Measurements from ENCODE around the gene CHMP5.

The CHMP5 gene

GRCh38 chr9:33306037-33306436 lies 41.2 kb downstream of the CHMP5 start:
- Histone ChIP-seq H3K4ac (ENCODE audit: low read length) (no peak overlapping the region), H3K4me2 (ENCODE audit: insufficient read depth, low read length, poor library complexity, severe bottlenecking) (no peak overlapping the region)
- WGBS, 2 donors (ENCODE audit: extremely low coverage in 2 of 2, insufficient read length in 2 of 2, insufficient replicate concordance in 1 of 2), result no CpG with 5 or more reads among the region's 3 CpGs

DNA sequence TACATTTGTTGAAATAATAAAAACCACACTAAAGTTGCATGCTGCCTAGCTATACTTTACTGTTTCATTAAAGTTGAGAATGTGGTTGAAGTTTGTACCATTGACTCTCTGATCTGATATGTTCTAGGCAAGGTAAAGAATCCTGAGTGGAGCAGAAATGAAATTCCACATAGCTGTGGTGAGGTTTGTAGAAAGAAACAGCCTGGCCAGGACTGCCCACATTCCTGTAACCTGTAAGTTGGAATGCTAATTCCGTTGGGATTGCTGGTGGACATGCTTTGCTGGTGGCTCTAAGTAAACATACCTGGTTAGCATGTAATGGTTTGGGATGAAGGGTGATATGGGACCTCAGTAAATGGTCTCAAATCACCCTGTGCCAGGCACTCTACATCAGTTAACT lies 42.2 kb downstream of the CHMP5 start:
- H3K36me3 ChIP-seq (replicated peaks in 1 of 2; ENCODE audit: control insufficient read depth in 2 of 2, insufficient read depth in 2 of 2, low read length in 2 of 2), result peaks cover 29 to 98% of the 10 kb centered on the region in 2 donors
- WGBS, 2 donors (ENCODE audit: extremely low coverage in 2 of 2, insufficient read length in 2 of 2, insufficient replicate concordance in 1 of 2), result no CpG with 5 or more reads among the region's 1 CpG
- no peak overlapping the region for H3K23ac ChIP-seq (ENCODE audit: low read depth, low read length, poor library complexity)
- no peaks in the 10 kb centered on the region for H3K9me3 ChIP-seq (replicated peaks in 1 of 2; ENCODE audit: control insufficient read depth in 2 of 2, insufficient read depth in 1 of 2, low read depth in 1 of 2, low read length in 2 of 2)
- H2AFZ ChIP-seq (ENCODE audit: low read length), result no peak overlapping the region
- no peak overlapping the region for H2BK120ac ChIP-seq (ENCODE audit: low read depth, low read length)
- H3K14ac ChIP-seq (ENCODE audit: low read length), result no peak overlapping the region
- no peak overlapping the region for H2BK15ac ChIP-seq (ENCODE audit: low read length)
- H3K4ac ChIP-seq (ENCODE audit: low read length), result no peak overlapping the region
- H3K79me1 ChIP-seq (ENCODE audit: low read depth, low read length), result peaks cover 2% of the 10 kb centered on the region
- no peak overlapping the region for H4K8ac ChIP-seq (ENCODE audit: low read depth, low read length)
- H3K4me2 ChIP-seq (ENCODE audit: insufficient read depth, low read length, poor library complexity, severe bottlenecking), result no peak overlapping the region
- H3K27ac ChIP-seq (replicated peaks; ENCODE audit: low read length), result no peak overlapping the region
- no peak overlapping the region for H4K91ac ChIP-seq (ENCODE audit: low read depth, low read length, poor library complexity)
- no peak overlapping the region for H3K18ac ChIP-seq (ENCODE audit: low read length)
- H2AK5ac ChIP-seq (ENCODE audit: low read depth, low read length), result no peak overlapping the region
- H3K4me3 ChIP-seq (ENCODE audit: low read length in 2 of 2), result no peak overlapping the region
- no peak overlapping the region for H3K9ac ChIP-seq (ENCODE audit: low read depth, low read length, poor library complexity)
- no peak overlapping the region for H2BK12ac ChIP-seq (ENCODE audit: low read length)
- no peak for DNase-seq (ENCODE audit: low spot score)
- H3K27me3 ChIP-seq (ENCODE audit: control insufficient read depth in 3 of 3, insufficient read depth in 3 of 3, low read depth in 1 of 3, low read length in 3 of 3), result no peaks in the 10 kb centered on the region
- H2BK5ac ChIP-seq (ENCODE audit: low read length), result no peak overlapping the region
- no peaks in the 10 kb centered on the region for H3K4me1 ChIP-seq (ENCODE audit: control insufficient read depth in 2 of 2, insufficient read depth in 1 of 2, low read depth in 1 of 2, low read length in 2 of 2)

More at GRCh38 chr9:33306037-33306436, 41.2 kb downstream of the CHMP5 start:
- Histone ChIP-seq H3K18ac (ENCODE audit: low read length) (no peak overlapping the region), H2BK5ac (ENCODE audit: low read length) (no peak overlapping the region), H2AFZ (ENCODE audit: low read length) (no peak overlapping the region), H2BK120ac (ENCODE audit: low read depth, low read length) (no peak overlapping the region), H3K27ac (replicated peaks; ENCODE audit: low read length) (no peak overlapping the region), H3K4me3 (ENCODE audit: low read length in 2 of 2) (no peak overlapping the region), H4K91ac (ENCODE audit: low read depth, low read length, poor library complexity) (no peak overlapping the region), H3K9ac (ENCODE audit: low read depth, low read length, poor library complexity) (no peak overlapping the region), H4K8ac (ENCODE audit: low read depth, low read length) (no peak overlapping the region), H2BK15ac (ENCODE audit: low read length) (no peak overlapping the region), H2BK12ac (ENCODE audit: low read length) (no peak overlapping the region), H3K23ac (ENCODE audit: low read depth, low read length, poor library complexity) (no peak overlapping the region), H3K27me3 (ENCODE audit: control insufficient read depth in 3 of 3, insufficient read depth in 3 of 3, low read depth in 1 of 3, low read length in 3 of 3) (no peaks in the 10 kb centered on the region), H3K9me3 (replicated peaks in 1 of 2; ENCODE audit: control insufficient read depth in 2 of 2, insufficient read depth in 1 of 2, low read depth in 1 of 2, low read length in 2 of 2) (no peaks in the 10 kb centered on the region), H3K79me1 (ENCODE audit: low read depth, low read length) (peaks cover 2% of the 10 kb centered on the region), H2AK5ac (ENCODE audit: low read depth, low read length) (no peak overlapping the region), H3K36me3 (replicated peaks in 1 of 2; ENCODE audit: control insufficient read depth in 2 of 2, insufficient read depth in 2 of 2, low read length in 2 of 2) (peaks cover 28 to 98% of the 10 kb centered on the region in 2 donors), H3K14ac (ENCODE audit: low read length) (no peak overlapping the region), H3K4me1 (ENCODE audit: control insufficient read depth in 2 of 2, insufficient read depth in 1 of 2, low read depth in 1 of 2, low read length in 2 of 2) (no peaks in the 10 kb centered on the region)
- no peak for DNase-seq (ENCODE audit: low spot score)

DNA sequence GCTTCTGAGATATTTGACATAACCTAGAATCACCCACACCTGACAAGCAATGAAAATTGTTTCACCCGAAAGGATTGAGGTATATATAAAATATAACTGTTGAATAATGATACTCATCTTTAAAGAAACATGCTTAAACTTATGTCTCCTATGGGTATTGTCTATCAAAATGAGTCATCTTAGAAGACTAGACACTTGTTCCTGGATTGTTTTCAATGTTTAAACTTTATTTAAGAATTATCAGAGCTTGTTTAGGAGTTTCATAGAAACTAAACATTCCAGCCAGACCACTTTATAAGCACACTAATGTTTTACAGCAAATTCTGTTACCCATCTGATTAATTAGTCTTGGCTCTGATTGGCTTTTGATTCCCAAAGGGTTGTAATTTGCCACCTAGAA lies 45.1 kb downstream of the CHMP5 start:
- H2BK12ac ChIP-seq (ENCODE audit: low read length), result no peak overlapping the region
- no peaks in the 10 kb centered on the region for H3K4me1 ChIP-seq (ENCODE audit: control insufficient read depth in 2 of 2, insufficient read depth in 1 of 2, low read depth in 1 of 2, low read length in 2 of 2)
- H2BK15ac ChIP-seq (ENCODE audit: low read length), result no peak overlapping the region
- H2AFZ ChIP-seq (ENCODE audit: low read length), result no peak overlapping the region
- no peak overlapping the region for H2BK5ac ChIP-seq (ENCODE audit: low read length)
- no CpG with 5 or more reads among the region's 1 CpG for WGBS, 2 donors (ENCODE audit: extremely low coverage in 2 of 2, insufficient read length in 2 of 2, insufficient replicate concordance in 1 of 2)
- no peak overlapping the region for H3K9ac ChIP-seq (ENCODE audit: low read depth, low read length, poor library complexity)
- peaks cover 0 to 2% of the 10 kb centered on the region in 2 donors for H3K9me3 ChIP-seq (replicated peaks in 1 of 2; ENCODE audit: control insufficient read depth in 2 of 2, insufficient read depth in 1 of 2, low read depth in 1 of 2, low read length in 2 of 2)
- peaks cover 2% of the 10 kb centered on the region for H3K79me1 ChIP-seq (ENCODE audit: low read depth, low read length)
- DNase-seq (ENCODE audit: low spot score), result no peak
- H3K27ac ChIP-seq (replicated peaks; ENCODE audit: low read length), result no peak overlapping the region
- no peak overlapping the region for H3K4me3 ChIP-seq (ENCODE audit: low read length in 2 of 2)
- H4K8ac ChIP-seq (ENCODE audit: low read depth, low read length), result no peak overlapping the region
- no peak overlapping the region for H2AK5ac ChIP-seq (ENCODE audit: low read depth, low read length)
- peaks cover 30 to 98% of the 10 kb centered on the region in 2 donors for H3K36me3 ChIP-seq (replicated peaks in 1 of 2; ENCODE audit: control insufficient read depth in 2 of 2, insufficient read depth in 2 of 2, low read length in 2 of 2)
- no peaks in the 10 kb centered on the region for H3K27me3 ChIP-seq (ENCODE audit: control insufficient read depth in 3 of 3, insufficient read depth in 3 of 3, low read depth in 1 of 3, low read length in 3 of 3)
- H3K14ac ChIP-seq (ENCODE audit: low read length), result no peak overlapping the region
- no peak overlapping the region for H3K4ac ChIP-seq (ENCODE audit: low read length)
- no peak overlapping the region for H3K23ac ChIP-seq (ENCODE audit: low read depth, low read length, poor library complexity)
- H3K18ac ChIP-seq (ENCODE audit: low read length), result no peak overlapping the region
- H4K91ac ChIP-seq (ENCODE audit: low read depth, low read length, poor library complexity), result no peak overlapping the region
- no peak overlapping the region for H2BK120ac ChIP-seq (ENCODE audit: low read depth, low read length)
- H3K4me2 ChIP-seq (ENCODE audit: insufficient read depth, low read length, poor library complexity, severe bottlenecking), result no peak overlapping the region

DNA sequence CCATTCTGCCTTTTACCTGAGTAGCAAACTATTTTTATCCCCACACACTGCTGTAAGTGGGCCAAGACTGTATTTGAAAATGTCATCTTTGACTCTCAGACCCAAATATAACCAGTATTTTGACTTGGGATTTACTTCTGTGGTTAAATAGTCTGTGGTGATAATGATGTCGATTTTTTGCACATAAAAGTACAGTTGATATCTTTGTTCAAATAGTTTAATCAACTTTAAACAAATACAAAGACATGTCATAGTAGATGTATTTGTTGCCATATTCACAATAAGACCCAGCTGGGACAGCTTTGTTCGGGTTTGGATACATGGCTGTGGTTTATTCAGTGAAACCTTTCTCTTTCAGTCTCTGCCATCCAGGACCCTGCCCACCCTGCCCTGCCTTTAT lies 45.9 kb downstream of the CHMP5 start:
- no peak overlapping the region for H4K91ac ChIP-seq (ENCODE audit: low read depth, low read length, poor library complexity)
- H3K4me1 ChIP-seq (ENCODE audit: control insufficient read depth in 2 of 2, insufficient read depth in 1 of 2, low read depth in 1 of 2, low read length in 2 of 2), result no peaks in the 10 kb centered on the region
- H3K4me2 ChIP-seq (ENCODE audit: insufficient read depth, low read length, poor library complexity, severe bottlenecking), result no peak overlapping the region
- H3K79me1 ChIP-seq (ENCODE audit: low read depth, low read length), result peaks cover 2% of the 10 kb centered on the region
- H3K23ac ChIP-seq (ENCODE audit: low read depth, low read length, poor library complexity), result no peak overlapping the region
- no peak overlapping the region for H3K4ac ChIP-seq (ENCODE audit: low read length)
- no peak overlapping the region for H2BK5ac ChIP-seq (ENCODE audit: low read length)
- H3K9me3 ChIP-seq (replicated peaks in 1 of 2; ENCODE audit: control insufficient read depth in 2 of 2, insufficient read depth in 1 of 2, low read depth in 1 of 2, low read length in 2 of 2), result peaks cover 0 to 2% of the 10 kb centered on the region in 2 donors
- no peak overlapping the region for H2BK15ac ChIP-seq (ENCODE audit: low read length)
- no peak overlapping the region for H2AFZ ChIP-seq (ENCODE audit: low read length)
- no peak overlapping the region for H3K18ac ChIP-seq (ENCODE audit: low read length)
- H3K9ac ChIP-seq (ENCODE audit: low read depth, low read length, poor library complexity), result no peak overlapping the region
- no peak overlapping the region for H2AK5ac ChIP-seq (ENCODE audit: low read depth, low read length)
- no peak overlapping the region for H2BK120ac ChIP-seq (ENCODE audit: low read depth, low read length)
- no peak overlapping the region for H3K14ac ChIP-seq (ENCODE audit: low read length)
- no peak overlapping the region for H2BK12ac ChIP-seq (ENCODE audit: low read length)
- no peak overlapping the region for H3K4me3 ChIP-seq (ENCODE audit: low read length in 2 of 2)
- no CpG with 5 or more reads among the region's 2 CpGs for WGBS, 2 donors (ENCODE audit: extremely low coverage in 2 of 2, insufficient read length in 2 of 2, insufficient replicate concordance in 1 of 2)
- H4K8ac ChIP-seq (ENCODE audit: low read depth, low read length), result no peak overlapping the region
- H3K36me3 ChIP-seq (replicated peaks in 1 of 2; ENCODE audit: control insufficient read depth in 2 of 2, insufficient read depth in 2 of 2, low read length in 2 of 2), result peaks cover 28 to 98% of the 10 kb centered on the region in 2 donors
- H3K27me3 ChIP-seq (ENCODE audit: control insufficient read depth in 3 of 3, insufficient read depth in 3 of 3, low read depth in 1 of 3, low read length in 3 of 3), result no peaks in the 10 kb centered on the region
- H3K27ac ChIP-seq (replicated peaks; ENCODE audit: low read length), result no peak overlapping the region
- no peak for DNase-seq (ENCODE audit: low spot score)

Measured in neuronal stem cell (in vitro differentiated cells).